NK-92 treated with Interleukin-12 subunit alpha and Interleukin-12 subunit beta, amount 100 ng/mL, for 24 hours (cell line): ENCODE results near the gene ZNF584.
"Not testable (repeated sequence)": the region's sequence is repeated elsewhere in the genome, so short reads cannot be mapped to it uniquely, and the experiment has no call there.

Experiments
- DNase-seq: peaks from one replicate; lab custom pipeline; 2025; lab: John Stamatoyannopoulos, UW

ZNF584 gene

GRCh38 chr19:58403920-58404478 lies 4.5 kb upstream of the ZNF584 start:
- not testable (repeated sequence) for DNase-seq

- no peak for DNase-seq
Observed at GRCh38 chr19:58406818-58407657, 1.4 kb upstream of the ZNF584 start.

- no peak for DNase-seq
Observed at GRCh38 chr19:58407658-58408151, 744 bp upstream of the ZNF584 start.

GRCh38 chr19:58409010-58409790 lies 751 bp downstream of the ZNF584 start:
- no peak for DNase-seq

GRCh38 chr19:58416604-58417003 lies 8.2 kb downstream of the ZNF584 start:
- no peak for DNase-seq

GRCh38 chr19:58417071-58417470 lies 8.6 kb downstream of the ZNF584 start:
- no peak for DNase-seq

GRCh38 chr19:58428617-58429016 lies 20.2 kb downstream of the ZNF584 start:
- DNase-seq = no peak

- no peak for DNase-seq
Observed at GRCh38 chr19:58429745-58430144, 21.3 kb downstream of the ZNF584 start.

- no peak for DNase-seq
Observed at GRCh38 chr19:58434217-58434616, 25.8 kb downstream of the ZNF584 start.

GRCh38 chr19:58439576-58440554 lies 31.4 kb downstream of the ZNF584 start, which contains the start of gene ZNF132:
TSS of gene ZNF132 (minus strand) at chr19:58440153. CDS start at chr19:58439821, 332 bp downstream.
- DNase-seq = peak; percentile 95

GRCh38 chr19:58440556-58440955 lies 32.1 kb downstream of the ZNF584 start:
- DNase-seq = no peak

GRCh38 chr19:58442986-58443385 lies 34.5 kb downstream of the ZNF584 start:
- DNase-seq = not testable (repeated sequence)

- not testable (repeated sequence) for DNase-seq
Observed at GRCh38 chr19:58448860-58449259, 40.4 kb downstream of the ZNF584 start.

- DNase-seq = not testable (repeated sequence)
Observed at GRCh38 chr19:58449980-58450379, 41.5 kb downstream of the ZNF584 start.

GRCh38 chr19:58450856-58451357 lies 42.5 kb downstream of the ZNF584 start:
- no peak for DNase-seq

GRCh38 chr19:58451358-58452101 lies 43.1 kb downstream of the ZNF584 start, which contains the start of gene ZNF324B:
TSS of gene ZNF324B (plus strand) at chr19:58451622. CDS start at chr19:58453702, 2,080 bp downstream.
- DNase-seq = peak; percentile 95

GRCh38 chr19:58453743-58454142 lies 45.3 kb downstream of the ZNF584 start:
- DNase-seq = no peak

GRCh38 chr19:58455306-58455705 lies 46.9 kb downstream of the ZNF584 start:
- no peak for DNase-seq

- DNase-seq = no peak
Observed at GRCh38 chr19:58456111-58456510, 47.7 kb downstream of the ZNF584 start.

- DNase-seq = no peak
Observed at GRCh38 chr19:58460039-58460438, 51.6 kb downstream of the ZNF584 start.
